Dendritic cell treated with granulocyte-macrophage colony-stimulating factor and Interleukin-4, amounts not matched to agents 40 ng/mL and 50 ng/mL, for 4 days (primary cell): ENCODE measurements around the gene PIGN.

ENCODE experiments used
- H3K27ac Mint-ChIP-seq: one replicate; pipeline ENCODE4 v1.8.0; 2022; ENCODE audit warnings: mild to moderate bottlenecking, mixed read lengths
- H3K27me3 Mint-ChIP-seq: one replicate; pipeline ENCODE4 v1.8.0; 2022; ENCODE audit warnings: mild to moderate bottlenecking, mixed read lengths
- H3K36me3 Mint-ChIP-seq: one replicate; pipeline ENCODE4 v1.8.0; 2022; ENCODE audit warnings: low read depth, mixed read lengths
- H3K4me1 Mint-ChIP-seq: one replicate; pipeline ENCODE4 v1.8.0; 2022; ENCODE audit warnings: low read depth, mixed read lengths
- H3K4me3 Mint-ChIP-seq: one replicate; pipeline ENCODE4 v1.8.0; 2022; ENCODE audit warnings: mild to moderate bottlenecking, moderate library complexity, mixed read lengths
- H3K9me3 Mint-ChIP-seq: one replicate; pipeline ENCODE4 v1.8.0; 2022; ENCODE audit warnings: mixed read lengths
- intact Hi-C: fragments of 100-400 bp; cut with micrococcal nuclease; formaldehyde crosslinking; loops from one replicate; pipeline ENCODE4 v1.15.0; 2022

Gene PIGN

GRCh38 chr18:62164855-62165487 is 21.9 kb downstream of the PIGN start:
- Mint-ChIP-seq H3K4me3 (no peak overlapping the region), H3K4me1 (peaks cover 21% of the 10 kb centered on the region), H3K9me3 (peaks cover 22% of the 10 kb centered on the region), H3K36me3 (peaks cover 31% of the 10 kb centered on the region), H3K27ac (no peak overlapping the region), H3K27me3 (no peaks in the 10 kb centered on the region)
- intact Hi-C loops, result no loop called here

- Mint-ChIP-seq H3K4me3 (no peak overlapping the region), H3K36me3 (peaks cover 37% of the 10 kb centered on the region), H3K9me3 (peaks cover 22% of the 10 kb centered on the region), H3K27ac (no peak overlapping the region), H3K4me1 (peaks cover 21% of the 10 kb centered on the region), H3K27me3 (no peaks in the 10 kb centered on the region)
- intact Hi-C loops, result no loop called here
These were observed 22.5 kb downstream of the PIGN start for GRCh38 chr18:62164310-62164709.

- Mint-ChIP-seq H3K4me1 (peaks cover 4% of the 10 kb centered on the region), H3K27ac (no peak overlapping the region), H3K27me3 (no peaks in the 10 kb centered on the region), H3K4me3 (no peak overlapping the region), H3K36me3 (peaks cover 43% of the 10 kb centered on the region), H3K9me3 (no peaks in the 10 kb centered on the region)
- intact Hi-C loops, result no loop called here
These were observed 29.0 kb downstream of the PIGN start for GRCh38 chr18:62157843-62158242.

GRCh38 chr18:62152844-62153243 is 34.0 kb downstream of the PIGN start:
- Mint-ChIP-seq H3K4me1 (peaks cover 6% of the 10 kb centered on the region), H3K36me3 (peaks cover 27% of the 10 kb centered on the region), H3K9me3 (no peaks in the 10 kb centered on the region), H3K4me3 (no peak overlapping the region), H3K27ac (peak overlapping the region; percentile 19), H3K27me3 (no peaks in the 10 kb centered on the region)
- intact Hi-C loops, result no loop called here

GRCh38 chr18:62151068-62151771 is 35.6 kb downstream of the PIGN start:
- intact Hi-C loops, result no loop called here
- no peak overlapping the region for H3K4me3 Mint-ChIP-seq
- no peaks in the 10 kb centered on the region for H3K9me3 Mint-ChIP-seq
- H3K4me1 Mint-ChIP-seq, result peaks cover 6% of the 10 kb centered on the region
- H3K36me3 Mint-ChIP-seq, result peaks cover 16% of the 10 kb centered on the region
- H3K27me3 Mint-ChIP-seq, result no peaks in the 10 kb centered on the region
- H3K27ac Mint-ChIP-seq, result no peak overlapping the region

- Mint-ChIP-seq H3K4me1 (peaks cover 15% of the 10 kb centered on the region), H3K27me3 (no peaks in the 10 kb centered on the region), H3K9me3 (no peaks in the 10 kb centered on the region), H3K36me3 (peaks cover 27% of the 10 kb centered on the region), H3K27ac (no peak overlapping the region), H3K4me3 (no peak overlapping the region)
- intact Hi-C loops, result no loop called here
These were observed 42.5 kb downstream of the PIGN start for GRCh38 chr18:62144338-62144737.

GRCh38 chr18:62140259-62140658 is 46.6 kb downstream of the PIGN start:
- H3K4me1 Mint-ChIP-seq, result peaks cover 21% of the 10 kb centered on the region
- intact Hi-C loops, result no loop called here
- no peak overlapping the region for H3K4me3 Mint-ChIP-seq
- no peaks in the 10 kb centered on the region for H3K9me3 Mint-ChIP-seq
- H3K36me3 Mint-ChIP-seq, result peaks cover 39% of the 10 kb centered on the region
- no peak overlapping the region for H3K27ac Mint-ChIP-seq
- no peaks in the 10 kb centered on the region for H3K27me3 Mint-ChIP-seq

- H3K4me1 Mint-ChIP-seq, result peaks cover 24% of the 10 kb centered on the region
- no peak overlapping the region for H3K27ac Mint-ChIP-seq
- intact Hi-C loops, result no loop called here
- H3K27me3 Mint-ChIP-seq, result no peaks in the 10 kb centered on the region
- H3K36me3 Mint-ChIP-seq, result peaks cover 39% of the 10 kb centered on the region
- H3K4me3 Mint-ChIP-seq, result no peak overlapping the region
- H3K9me3 Mint-ChIP-seq, result no peaks in the 10 kb centered on the region
These were observed 48.2 kb downstream of the PIGN start for GRCh38 chr18:62138461-62139235.

GRCh38 chr18:62131301-62131909 is 55.5 kb downstream of the PIGN start:
- Mint-ChIP-seq H3K36me3 (peaks cover 23% of the 10 kb centered on the region), H3K9me3 (no peaks in the 10 kb centered on the region), H3K4me1 (peaks cover 14% of the 10 kb centered on the region), H3K27me3 (no peaks in the 10 kb centered on the region), H3K4me3 (no peak overlapping the region), H3K27ac (no peak overlapping the region)
- intact Hi-C loops, result loop anchor here (1.0 to 5.0 kb wide), 4 partner anchors 229 to 581 kb away; no protein-coding TSS in a partner anchor

- Mint-ChIP-seq H3K4me3 (no peak overlapping the region), H3K4me1 (no peaks in the 10 kb centered on the region), H3K36me3 (peaks cover 11% of the 10 kb centered on the region), H3K27me3 (no peaks in the 10 kb centered on the region), H3K27ac (no peak overlapping the region), H3K9me3 (no peaks in the 10 kb centered on the region)
- intact Hi-C loops, result no loop called here
These were observed 58.7 kb downstream of the PIGN start for GRCh38 chr18:62128157-62128556.

- Mint-ChIP-seq H3K4me1 (no peaks in the 10 kb centered on the region), H3K27me3 (no peaks in the 10 kb centered on the region), H3K27ac (no peak overlapping the region), H3K36me3 (peaks cover 11% of the 10 kb centered on the region), H3K4me3 (no peak overlapping the region), H3K9me3 (no peaks in the 10 kb centered on the region)
- intact Hi-C loops, result no loop called here
These were observed 60.1 kb downstream of the PIGN start for GRCh38 chr18:62126737-62127136.

- Mint-ChIP-seq H3K36me3 (peaks cover 11% of the 10 kb centered on the region), H3K9me3 (no peaks in the 10 kb centered on the region), H3K4me3 (no peak overlapping the region), H3K4me1 (no peaks in the 10 kb centered on the region), H3K27ac (no peak overlapping the region), H3K27me3 (no peaks in the 10 kb centered on the region)
- intact Hi-C loops, result no loop called here
These were observed 61.2 kb downstream of the PIGN start for GRCh38 chr18:62125702-62126101.

GRCh38 chr18:62122330-62122729 is 64.5 kb downstream of the PIGN start:
- Mint-ChIP-seq H3K4me1 (no peaks in the 10 kb centered on the region), H3K27ac (no peak overlapping the region), H3K4me3 (no peak overlapping the region), H3K27me3 (no peaks in the 10 kb centered on the region), H3K36me3 (peaks cover 16% of the 10 kb centered on the region), H3K9me3 (no peaks in the 10 kb centered on the region)
- intact Hi-C loops, result no loop called here

- peaks cover 16% of the 10 kb centered on the region for H3K36me3 Mint-ChIP-seq
- intact Hi-C loops, result no loop called here
- H3K4me1 Mint-ChIP-seq, result peaks cover 5% of the 10 kb centered on the region
- H3K27ac Mint-ChIP-seq, result no peak overlapping the region
- H3K9me3 Mint-ChIP-seq, result no peaks in the 10 kb centered on the region
- H3K27me3 Mint-ChIP-seq, result no peaks in the 10 kb centered on the region
- H3K4me3 Mint-ChIP-seq, result no peak overlapping the region
These were observed 67.0 kb downstream of the PIGN start for GRCh38 chr18:62119884-62120283.
